Peyer's patch (tissue), 4 donors: ENCODE results near the gene NUFIP2.

Source experiments
- POLR2A ChIP-seq, 2 donors: fragments of 450-650 bp; IDR thresholded peaks; one replicate each; pipeline ENCODE4 v1.5.1; 2017; ENCODE audit warnings: antibody characterized with exemption in 2 of 2, mild to moderate bottlenecking in 2 of 2, moderate library complexity in 2 of 2
- TF ChIP-seq, protein P1 (sequence below), 6 experiments: fragments of 450-650 bp in 4 of 6; fragments of 200-600 bp in 2 of 6; sonication (generic) in 1 of 6; IDR thresholded peaks; one replicate each; pipeline ENCODE4 v1.5.1; 2017 to 2019; ENCODE audit warnings: antibody characterized with exemption in 6 of 6, mild to moderate bottlenecking in 3 of 6, moderate library complexity in 1 of 6

DNA sequence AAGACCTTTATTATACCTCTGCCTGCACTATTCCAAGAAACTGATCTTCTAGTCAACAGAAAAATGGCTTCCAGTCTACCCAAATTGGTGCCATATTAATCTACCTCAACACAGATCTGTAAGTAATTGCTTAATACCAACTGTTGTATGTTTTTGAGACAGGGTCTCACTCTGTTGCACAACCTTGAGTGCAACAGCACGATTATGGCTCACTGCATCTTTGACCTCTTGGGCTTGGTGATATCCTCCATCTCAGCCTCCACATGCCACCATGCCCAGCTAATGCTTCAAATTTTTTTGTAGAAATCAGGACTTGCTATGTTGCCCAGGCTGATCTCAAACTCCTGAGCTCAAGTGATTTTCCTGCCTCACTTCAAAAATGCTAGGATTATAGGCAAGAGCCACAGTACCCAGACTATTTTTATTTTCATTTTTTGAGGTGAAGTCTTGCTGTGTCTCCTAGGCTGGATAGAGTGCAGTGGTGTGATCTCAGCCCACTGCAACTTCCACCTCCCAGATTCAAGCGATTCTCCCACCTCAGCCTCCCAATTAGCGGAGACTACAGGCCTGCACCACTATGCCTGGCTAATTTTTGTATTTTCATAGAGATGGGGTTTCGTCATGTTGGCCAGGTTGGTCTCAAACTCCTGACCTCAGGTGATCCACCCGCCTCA lies 14.4 kb downstream of the NUFIP2 start:
- TF ChIP-seq, protein P1, sequence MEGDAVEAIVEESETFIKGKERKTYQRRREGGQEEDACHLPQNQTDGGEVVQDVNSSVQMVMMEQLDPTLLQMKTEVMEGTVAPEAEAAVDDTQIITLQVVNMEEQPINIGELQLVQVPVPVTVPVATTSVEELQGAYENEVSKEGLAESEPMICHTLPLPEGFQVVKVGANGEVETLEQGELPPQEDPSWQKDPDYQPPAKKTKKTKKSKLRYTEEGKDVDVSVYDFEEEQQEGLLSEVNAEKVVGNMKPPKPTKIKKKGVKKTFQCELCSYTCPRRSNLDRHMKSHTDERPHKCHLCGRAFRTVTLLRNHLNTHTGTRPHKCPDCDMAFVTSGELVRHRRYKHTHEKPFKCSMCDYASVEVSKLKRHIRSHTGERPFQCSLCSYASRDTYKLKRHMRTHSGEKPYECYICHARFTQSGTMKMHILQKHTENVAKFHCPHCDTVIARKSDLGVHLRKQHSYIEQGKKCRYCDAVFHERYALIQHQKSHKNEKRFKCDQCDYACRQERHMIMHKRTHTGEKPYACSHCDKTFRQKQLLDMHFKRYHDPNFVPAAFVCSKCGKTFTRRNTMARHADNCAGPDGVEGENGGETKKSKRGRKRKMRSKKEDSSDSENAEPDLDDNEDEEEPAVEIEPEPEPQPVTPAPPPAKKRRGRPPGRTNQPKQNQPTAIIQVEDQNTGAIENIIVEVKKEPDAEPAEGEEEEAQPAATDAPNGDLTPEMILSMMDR (IDR thresholded peaks at IDR 0.05), result no peak
- no peak for TF ChIP-seq POLR2A (IDR thresholded peaks at IDR 0.05)
